GM19452 (cell line): Measurements from ENCODE around the gene ATG9B.

Source experiments
- ATAC-seq: cut with Tn5 transposase; IDR thresholded peaks from one replicate; pipeline ENCODE4 v1.9.1; 2021; ENCODE audit not compliant: unreplicated experiment

Gene ATG9B

DNA sequence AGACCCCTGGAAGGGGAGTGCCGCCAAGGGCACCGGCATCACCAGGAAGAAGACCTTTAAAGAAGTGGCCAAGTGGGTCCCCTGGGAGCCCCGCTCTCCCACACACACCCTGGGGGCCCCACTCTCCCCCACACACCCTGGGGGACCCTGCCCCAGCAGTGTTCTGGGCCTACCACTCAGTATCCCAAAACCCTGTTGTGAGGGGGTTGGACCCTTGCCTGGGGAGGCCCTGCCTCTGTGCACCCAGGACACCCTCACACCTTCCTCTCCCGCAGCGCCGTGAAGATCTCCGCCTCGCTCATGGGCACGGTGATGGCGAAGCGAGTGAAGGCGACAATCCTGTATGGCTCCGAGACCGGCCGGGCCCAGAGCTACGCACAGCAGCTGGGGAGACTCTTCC is 22.7 kb downstream of the ATG9B start:
- no peak for ATAC-seq

- ATAC-seq, result no peak
Measured at GRCh38 chr7:151000897-151001495, 23.3 kb downstream of the ATG9B start.

DNA sequence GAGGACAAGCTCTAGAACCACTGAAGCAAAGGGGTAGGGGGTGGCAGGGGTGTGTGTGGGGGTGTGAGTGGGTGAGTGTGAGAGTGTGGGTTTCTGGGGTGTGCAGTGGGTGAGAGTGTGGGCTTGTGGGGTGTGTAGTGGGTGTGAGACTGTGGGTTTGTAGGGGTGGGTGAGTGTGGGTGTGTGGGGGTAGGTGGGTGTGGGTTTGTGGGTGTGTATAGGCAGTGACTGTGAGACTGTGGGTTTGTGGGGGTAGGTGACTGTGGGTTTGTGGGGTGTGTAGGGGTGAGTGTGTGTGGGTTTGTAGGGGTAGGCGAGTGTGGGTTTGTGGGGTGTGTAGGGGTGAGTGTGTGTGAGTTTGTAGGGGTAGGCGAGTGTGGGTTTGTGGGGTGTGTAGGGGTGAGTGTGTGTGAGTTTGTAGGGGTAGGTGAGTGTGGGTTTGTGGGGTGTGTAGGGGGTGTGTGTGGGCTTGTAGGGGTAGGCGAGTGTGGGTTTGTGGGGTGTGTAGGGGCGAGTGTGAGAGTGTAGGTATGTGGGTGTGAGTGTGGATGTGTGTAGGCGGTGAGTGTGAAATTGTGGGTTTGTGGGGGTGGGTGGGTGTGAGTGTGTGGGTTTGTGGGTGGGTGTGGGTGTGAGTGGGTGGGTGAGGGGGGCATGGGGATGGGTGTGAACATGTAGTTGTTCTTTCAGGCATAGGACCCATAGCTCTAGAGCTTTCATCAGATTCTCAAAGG is 24.6 kb downstream of the ATG9B start:
- ATAC-seq, result no peak

DNA sequence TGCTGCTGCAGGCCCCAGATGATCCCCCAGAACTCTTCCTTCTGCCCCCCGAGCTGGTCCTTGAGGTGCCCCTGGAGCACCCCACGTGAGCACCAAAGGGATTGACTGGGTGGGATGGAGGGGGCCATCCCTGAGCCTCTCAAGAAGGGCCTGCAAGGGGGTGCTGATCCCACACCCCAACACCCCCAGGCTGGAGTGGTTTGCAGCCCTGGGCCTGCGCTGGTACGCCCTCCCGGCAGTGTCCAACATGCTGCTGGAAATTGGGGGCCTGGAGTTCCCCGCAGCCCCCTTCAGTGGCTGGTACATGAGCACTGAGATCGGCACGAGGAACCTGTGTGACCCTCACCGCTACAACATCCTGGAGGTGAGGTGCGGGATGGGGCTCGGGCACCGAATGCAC is 25.3 kb downstream of the ATG9B start:
- ATAC-seq, result no peak

DNA sequence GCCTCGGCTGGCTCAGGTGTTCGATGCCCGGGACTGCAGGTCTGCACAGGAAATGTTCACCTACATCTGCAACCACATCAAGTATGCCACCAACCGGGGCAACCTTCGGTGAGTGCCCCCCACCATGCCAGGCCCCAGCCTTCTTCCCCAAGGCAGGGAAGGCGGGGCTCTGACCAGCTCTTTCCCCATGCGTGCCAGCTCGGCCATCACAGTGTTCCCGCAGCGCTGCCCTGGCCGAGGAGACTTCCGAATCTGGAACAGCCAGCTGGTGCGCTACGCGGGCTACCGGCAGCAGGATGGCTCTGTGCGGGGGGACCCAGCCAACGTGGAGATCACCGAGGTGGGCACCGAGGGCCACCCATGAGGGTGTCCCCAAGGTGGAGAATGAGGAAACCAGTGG is 26.0 kb downstream of the ATG9B start:
- ATAC-seq, result no peak

GRCh38 chr7:150997817-150998216 is 26.5 kb downstream of the ATG9B start:
- no peak for ATAC-seq

GRCh38 chr7:150997075-150997511 is 27.2 kb downstream of the ATG9B start:
- no peak for ATAC-seq

- ATAC-seq, result no peak
Measured at GRCh38 chr7:150996376-150997074, 27.8 kb downstream of the ATG9B start.

GRCh38 chr7:150994838-150995510 is 29.3 kb downstream of the ATG9B start:
- no peak for ATAC-seq

GRCh38 chr7:150994141-150994837 is 30.0 kb downstream of the ATG9B start:
- ATAC-seq, result no peak

GRCh38 chr7:150993511-150993910 is 30.8 kb downstream of the ATG9B start:
- ATAC-seq, result no peak

GRCh38 chr7:150992833-150993302 is 31.4 kb downstream of the ATG9B start:
- no peak for ATAC-seq

GRCh38 chr7:150992051-150992640 is 32.1 kb downstream of the ATG9B start:
- ATAC-seq, result no peak

DNA sequence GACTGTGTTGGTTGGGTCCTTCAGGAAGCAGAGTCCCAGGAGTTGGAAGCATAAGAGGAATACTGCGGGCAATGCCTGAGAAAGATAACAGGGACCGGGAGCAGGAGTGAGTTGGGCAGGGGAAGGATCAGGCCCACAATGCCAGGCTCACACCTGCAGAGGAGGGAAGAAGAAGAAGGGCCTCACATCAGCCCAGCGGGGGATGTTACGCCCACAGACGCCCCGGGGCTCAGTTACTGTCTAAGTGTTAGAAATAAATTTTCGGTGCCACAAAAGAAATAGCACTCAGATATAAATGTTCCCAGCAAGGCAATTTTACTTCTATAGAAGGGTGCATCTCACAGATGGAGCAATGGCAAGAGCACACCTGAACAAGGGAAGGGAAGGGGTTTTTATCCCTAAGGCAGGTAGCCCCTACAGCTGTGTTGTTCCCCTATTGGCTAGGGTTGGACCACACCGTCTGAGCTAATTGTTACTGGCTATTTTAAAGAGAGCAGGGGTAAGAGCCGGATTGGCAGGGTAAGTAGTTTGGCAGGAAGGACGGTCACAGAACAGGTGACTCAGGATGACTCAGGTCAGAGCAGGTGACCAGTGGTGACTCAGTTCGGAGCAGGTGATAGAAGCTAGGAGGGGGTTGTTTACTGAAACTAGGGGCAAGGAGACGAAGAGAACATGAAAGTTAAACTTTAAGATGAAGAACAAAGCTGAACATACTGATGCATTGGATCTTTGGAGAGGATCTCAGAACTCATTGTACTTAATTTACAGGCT is 33.7 kb downstream of the ATG9B start, which contains the start of gene NOS3:
NOS3 (plus strand) TSS at position 602 of the 771 bp plus-strand sequence. CDS start 2,787 bp downstream, outside the sequence.
- no peak for ATAC-seq

- no peak for ATAC-seq
Measured at GRCh38 chr7:150989456-150989855, 34.8 kb downstream of the ATG9B start.

- ATAC-seq, result no peak
Measured at GRCh38 chr7:150988230-150989226, 35.8 kb downstream of the ATG9B start.

DNA sequence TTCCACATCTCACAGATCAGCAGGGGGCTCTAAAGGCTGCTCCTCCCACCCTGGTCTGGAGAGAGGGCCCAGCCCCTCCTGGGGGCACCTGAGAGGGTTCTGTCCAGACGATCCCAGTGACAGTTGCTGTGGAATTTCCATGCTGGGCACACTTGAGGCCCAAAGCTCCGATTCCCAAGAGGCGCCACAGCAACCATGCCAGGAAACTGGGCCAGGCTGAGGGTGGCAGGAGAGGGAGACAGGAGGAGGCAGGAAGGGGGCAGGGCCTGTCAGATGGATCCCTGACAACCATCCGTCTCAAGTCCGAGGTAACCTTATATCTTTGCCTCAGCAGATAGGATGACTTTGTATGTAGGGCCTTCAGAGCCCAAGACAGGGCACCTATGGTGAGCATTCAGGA is 37.7 kb downstream of the ATG9B start:
- no peak for ATAC-seq

DNA sequence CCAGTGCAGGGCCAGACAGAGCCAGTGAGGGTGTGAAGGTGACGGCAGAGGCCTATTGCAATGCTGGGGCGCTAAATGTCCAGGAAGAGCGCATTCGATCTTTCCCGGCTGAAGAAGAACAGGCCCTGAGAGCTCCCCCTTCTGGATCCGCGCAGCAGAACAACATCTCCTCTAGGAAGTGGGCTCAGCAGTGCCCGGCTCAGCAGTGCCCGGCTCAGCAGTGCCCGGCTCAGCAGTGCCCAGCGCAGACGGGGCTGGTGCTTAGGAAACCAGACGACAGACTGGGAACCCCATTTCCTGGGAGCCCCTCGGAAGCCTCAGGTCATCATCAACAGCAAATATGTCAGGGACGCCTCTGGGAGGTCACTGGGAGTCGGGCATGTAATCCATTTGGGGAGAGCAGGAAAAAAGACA is 38.2 kb downstream of the ATG9B start:
- ATAC-seq, result no peak
